Epithelial cell of proximal tubule (primary cell): ENCODE data around the gene TTC9B. TPM values are rescaled to one million over a fixed set of nuclear protein-coding genes. Genes with fewer than 3 reads are reported as not detected.

ENCODE experiments used
- DNase-seq: peaks from one replicate; pipeline ENCODE4 v3.0.0-alpha.2; 2011; ENCODE audit warnings: low read depth
- H3K4me3 ChIP-seq: 2 replicates; pipeline ENCODE4 v1.5.1; 2011; ENCODE audit warnings: low read depth, mild to moderate bottlenecking, low read length
- CTCF ChIP-seq: conservative IDR thresholded peaks from 2 replicates; pipeline ENCODE4 v1.5.1; 2012; ENCODE audit warnings: low read depth, mild to moderate bottlenecking, low read length
- total RNA-seq: library from RNA; depleted of rRNA; stranded (reverse); fragments of >200 nt; gene quantifications from 2 replicates; pipeline ENCODE4 v1.2.3, GENCODE V29; 2015

TTC9B gene
- total RNA-seq, 1 donor from 2014 or later: not detected

- no peak overlapping the region for H3K4me3 ChIP-seq
- TF ChIP-seq CTCF: no peak
- no peak for DNase-seq
These were observed 11.3 kb upstream of the TTC9B start for GRCh38 chr19:40229484-40229883.

GRCh38 chr19:40228863-40229262 is 10.7 kb upstream of the TTC9B start:
- TF ChIP-seq CTCF: no peak
- H3K4me3 ChIP-seq: no peak overlapping the region
- DNase-seq: no peak

GRCh38 chr19:40228346-40228745 is 10.2 kb upstream of the TTC9B start:
- H3K4me3 ChIP-seq: no peak overlapping the region
- TF ChIP-seq CTCF: no peak
- no peak for DNase-seq

- DNase-seq: no peak
- peak overlapping the region; percentile 33 for H3K4me3 ChIP-seq
- no peak for TF ChIP-seq CTCF
These were observed 7.5 kb upstream of the TTC9B start for GRCh38 chr19:40225440-40226305.

GRCh38 chr19:40224342-40225150 is 6.4 kb upstream of the TTC9B start:
- H3K4me3 ChIP-seq: no peak overlapping the region
- DNase-seq: no peak
- TF ChIP-seq CTCF: no peak

- TF ChIP-seq CTCF: no peak
- no peak for DNase-seq
- no peak overlapping the region for H3K4me3 ChIP-seq
These were observed 5.1 kb upstream of the TTC9B start for GRCh38 chr19:40223135-40223822.
